ENCODE data around the gene MRPS14. TPM values are rescaled to one million over a fixed set of nuclear protein-coding genes. Genes with fewer than 3 reads are reported as not detected.

MRPS14 gene
- total RNA-seq, 1 donor from 2014 or later, result 8.2 TPM

GRCh38 chr1:174966008-174966572, 57.1 kb downstream of the MRPS14 start:
- no peak for TF ChIP-seq CTCF (IDR thresholded peaks at IDR 0.05)
- DNase-seq (ENCODE audit: low spot score in 2 of 2), result no peak
- peak overlapping the region in 1 of 2 donors; percentile 12 for H3K4me3 ChIP-seq
- H3K36me3 ChIP-seq, result no peaks in the 10 kb centered on the region
- H3K27ac ChIP-seq, result peak overlapping the region; percentile 62 to 70
- no peaks in the 10 kb centered on the region for H3K9me3 ChIP-seq
- intact Hi-C loops (cut with DNase I), result no loop called here
- no peaks in the 10 kb centered on the region for H3K27me3 ChIP-seq
- peaks cover 3 to 26% of the 10 kb centered on the region in 2 donors for H3K4me1 ChIP-seq

- H3K4me1 ChIP-seq, result peaks cover 3 to 26% of the 10 kb centered on the region in 2 donors
- H3K4me3 ChIP-seq, result peak overlapping the region in 1 of 2 donors; percentile 12
- no peaks in the 10 kb centered on the region for H3K36me3 ChIP-seq
- no peaks in the 10 kb centered on the region for H3K9me3 ChIP-seq
- no peak for TF ChIP-seq CTCF (IDR thresholded peaks at IDR 0.05)
- intact Hi-C loops (cut with DNase I), result no loop called here
- peak overlapping the region; percentile 62 to 70 for H3K27ac ChIP-seq
- DNase-seq (ENCODE audit: low spot score in 2 of 2), result no peak
- H3K27me3 ChIP-seq, result no peaks in the 10 kb centered on the region
These were observed 57.7 kb downstream of the MRPS14 start for GRCh38 chr1:174965362-174966007.

GRCh38 chr1:174964972-174965361, 58.3 kb downstream of the MRPS14 start:
- no peaks in the 10 kb centered on the region for H3K9me3 ChIP-seq
- H3K4me3 ChIP-seq, result no peak overlapping the region
- H3K27me3 ChIP-seq, result no peaks in the 10 kb centered on the region
- no peak for DNase-seq (ENCODE audit: low spot score in 2 of 2)
- H3K4me1 ChIP-seq, result peaks cover 3 to 26% of the 10 kb centered on the region in 2 donors
- H3K27ac ChIP-seq, result peak overlapping the region; percentile 62 to 70
- H3K36me3 ChIP-seq, result no peaks in the 10 kb centered on the region
- intact Hi-C loops (cut with DNase I), result no loop called here
- TF ChIP-seq CTCF (IDR thresholded peaks at IDR 0.05), result no peak

GRCh38 chr1:174964261-174964971, 58.8 kb downstream of the MRPS14 start:
- DNase-seq (ENCODE audit: low spot score in 2 of 2), result no peak
- Histone ChIP-seq H3K4me1 (peaks cover 3 to 26% of the 10 kb centered on the region in 2 donors), H3K27ac (peak overlapping the region; percentile 44 to 70), H3K4me3 (no peak overlapping the region), H3K9me3 (no peaks in the 10 kb centered on the region), H3K27me3 (no peaks in the 10 kb centered on the region), H3K36me3 (no peaks in the 10 kb centered on the region)
- intact Hi-C loops (cut with DNase I), result no loop called here
- no peak for TF ChIP-seq CTCF (IDR thresholded peaks at IDR 0.05)

- H3K9me3 ChIP-seq, result no peaks in the 10 kb centered on the region
- no peaks in the 10 kb centered on the region for H3K36me3 ChIP-seq
- no peak overlapping the region for H3K4me3 ChIP-seq
- no peaks in the 10 kb centered on the region for H3K27me3 ChIP-seq
- intact Hi-C loops (cut with DNase I), result no loop called here
- TF ChIP-seq CTCF (IDR thresholded peaks at IDR 0.05), result no peak
- H3K27ac ChIP-seq, result peak overlapping the region; percentile 44 to 70
- H3K4me1 ChIP-seq, result peaks cover under 1 to 26% of the 10 kb centered on the region in 2 donors
- DNase-seq (ENCODE audit: low spot score in 2 of 2), result no peak
These were observed 59.6 kb downstream of the MRPS14 start for GRCh38 chr1:174963529-174964125.

Other genes with a start within 250 kb of the MRPS14 start
- 77.4 TPM for gene CACYBP, start 23.5 kb downstream of the MRPS14 start, total RNA-seq
- gene TNN, start 44.4 kb upstream of the MRPS14 start, total RNA-seq, result 0.11 TPM
- 36.7 TPM for gene KIAA0040, start 169.4 kb upstream of the MRPS14 start, total RNA-seq